Mesendoderm (in vitro differentiated cells): ENCODE data around the gene CHSY1. TPM values are rescaled to one million over a fixed set of nuclear protein-coding genes. Genes with fewer than 3 reads are reported as not detected.

Experiments
- DNase-seq: peaks from one replicate; pipeline ENCODE4 v3.0.0; 2013
- H2AK5ac ChIP-seq: 2 replicates; pipeline ENCODE4 v1.6.1; 2013; ENCODE audit warnings: low read length, inconsistent platforms
- H2BK120ac ChIP-seq: 2 replicates; pipeline ENCODE4 v1.6.1; 2013; ENCODE audit warnings: low read depth, mild to moderate bottlenecking, low read length, moderate library complexity, mixed read lengths
- H2BK15ac ChIP-seq: replicated peaks from 2 replicates; pipeline ENCODE4 v1.6.1; 2013; ENCODE audit warnings: low read depth, mild to moderate bottlenecking, moderate library complexity
- H2BK5ac ChIP-seq: 2 replicates; pipeline ENCODE4 v1.6.1; 2013; ENCODE audit warnings: low read length, inconsistent platforms
- H3K18ac ChIP-seq: 2 replicates; pipeline ENCODE4 v1.6.1; 2013; ENCODE audit warnings: mild to moderate bottlenecking, low read length, mixed read lengths
- H3K23ac ChIP-seq: one replicate; pipeline ENCODE4 v1.6.1; 2013; ENCODE audit warnings: low read length
- H3K27ac ChIP-seq: 2 replicates; pipeline ENCODE4 v1.5.1; 2013; ENCODE audit warnings: low read depth, mild to moderate bottlenecking, inconsistent platforms, low read length, moderate library complexity
- H3K27me3 ChIP-seq: 2 replicates; pipeline ENCODE4 v1.6.1; 2013; ENCODE audit warnings: low read length, control low read depth, mild to moderate bottlenecking, inconsistent platforms; ENCODE audit not compliant: insufficient read depth, poor library complexity
- H3K36me3 ChIP-seq: 2 replicates; pipeline ENCODE4 v1.6.1; 2013; ENCODE audit warnings: low read length, inconsistent platforms; ENCODE audit not compliant: control insufficient read depth, insufficient read depth
- H3K4ac ChIP-seq: one replicate; pipeline ENCODE4 v1.6.1; 2013; ENCODE audit warnings: low read depth, mild to moderate bottlenecking, low read length, moderate library complexity
- H3K4me1 ChIP-seq: 2 replicates; pipeline ENCODE4 v1.6.1; 2013; ENCODE audit warnings: low read depth, low read length, inconsistent platforms; ENCODE audit not compliant: control insufficient read depth
- H3K4me2 ChIP-seq: 2 replicates; pipeline ENCODE4 v1.6.1; 2013; ENCODE audit warnings: low read length
- H3K4me3 ChIP-seq: 2 replicates; pipeline ENCODE4 v1.5.1; 2013; ENCODE audit warnings: mild to moderate bottlenecking, low read length
- H3K56ac ChIP-seq: one replicate; pipeline ENCODE4 v1.6.1; 2013; ENCODE audit warnings: low read length
- H3K79me1 ChIP-seq: 2 replicates; pipeline ENCODE4 v1.6.1; 2013; ENCODE audit warnings: low read length, inconsistent platforms
- H3K79me2 ChIP-seq: 2 replicates; pipeline ENCODE4 v1.6.1; 2013; ENCODE audit warnings: mild to moderate bottlenecking, low read length; ENCODE audit not compliant: control insufficient read depth, insufficient read depth
- H3K9ac ChIP-seq: 2 replicates; pipeline ENCODE4 v1.6.1; 2013; ENCODE audit warnings: low read length, inconsistent platforms
- H4K5ac ChIP-seq: one replicate; pipeline ENCODE4 v1.6.1; 2013; ENCODE audit warnings: low read length
- H4K8ac ChIP-seq: one replicate; pipeline ENCODE4 v1.6.1; 2013; ENCODE audit warnings: low read depth, mild to moderate bottlenecking, control low read depth, low read length, moderate library complexity
- WGBS: extraction: QIAGEN DNeasy Blood & Tissue Kit; methylation state at CpG from one replicate; pipeline ENCODE4 v1.1.7; 2013; ENCODE audit warnings: low lambda C conversion rate, missing lambda C conversion rate; ENCODE audit not compliant: insufficient coverage; ENCODE audit errors: extremely low coverage; 5-methylcytosine and 5-hydroxymethylcytosine counted together
- polyA plus RNA-seq, 2 experiments: library from polyadenylated mRNA; stranded (reverse); fragments of 200-250 nt; gene quantifications; one replicate each; pipeline ENCODE4 v1.2.3, GENCODE V29; 2013

CHSY1 gene, protein sequence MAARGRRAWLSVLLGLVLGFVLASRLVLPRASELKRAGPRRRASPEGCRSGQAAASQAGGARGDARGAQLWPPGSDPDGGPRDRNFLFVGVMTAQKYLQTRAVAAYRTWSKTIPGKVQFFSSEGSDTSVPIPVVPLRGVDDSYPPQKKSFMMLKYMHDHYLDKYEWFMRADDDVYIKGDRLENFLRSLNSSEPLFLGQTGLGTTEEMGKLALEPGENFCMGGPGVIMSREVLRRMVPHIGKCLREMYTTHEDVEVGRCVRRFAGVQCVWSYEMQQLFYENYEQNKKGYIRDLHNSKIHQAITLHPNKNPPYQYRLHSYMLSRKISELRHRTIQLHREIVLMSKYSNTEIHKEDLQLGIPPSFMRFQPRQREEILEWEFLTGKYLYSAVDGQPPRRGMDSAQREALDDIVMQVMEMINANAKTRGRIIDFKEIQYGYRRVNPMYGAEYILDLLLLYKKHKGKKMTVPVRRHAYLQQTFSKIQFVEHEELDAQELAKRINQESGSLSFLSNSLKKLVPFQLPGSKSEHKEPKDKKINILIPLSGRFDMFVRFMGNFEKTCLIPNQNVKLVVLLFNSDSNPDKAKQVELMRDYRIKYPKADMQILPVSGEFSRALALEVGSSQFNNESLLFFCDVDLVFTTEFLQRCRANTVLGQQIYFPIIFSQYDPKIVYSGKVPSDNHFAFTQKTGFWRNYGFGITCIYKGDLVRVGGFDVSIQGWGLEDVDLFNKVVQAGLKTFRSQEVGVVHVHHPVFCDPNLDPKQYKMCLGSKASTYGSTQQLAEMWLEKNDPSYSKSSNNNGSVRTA
- 33.9 TPM for polyA plus RNA-seq (2013, experiment 1 of 2)
- polyA plus RNA-seq (2013, experiment 2 of 2): 36.1 TPM

DNA sequence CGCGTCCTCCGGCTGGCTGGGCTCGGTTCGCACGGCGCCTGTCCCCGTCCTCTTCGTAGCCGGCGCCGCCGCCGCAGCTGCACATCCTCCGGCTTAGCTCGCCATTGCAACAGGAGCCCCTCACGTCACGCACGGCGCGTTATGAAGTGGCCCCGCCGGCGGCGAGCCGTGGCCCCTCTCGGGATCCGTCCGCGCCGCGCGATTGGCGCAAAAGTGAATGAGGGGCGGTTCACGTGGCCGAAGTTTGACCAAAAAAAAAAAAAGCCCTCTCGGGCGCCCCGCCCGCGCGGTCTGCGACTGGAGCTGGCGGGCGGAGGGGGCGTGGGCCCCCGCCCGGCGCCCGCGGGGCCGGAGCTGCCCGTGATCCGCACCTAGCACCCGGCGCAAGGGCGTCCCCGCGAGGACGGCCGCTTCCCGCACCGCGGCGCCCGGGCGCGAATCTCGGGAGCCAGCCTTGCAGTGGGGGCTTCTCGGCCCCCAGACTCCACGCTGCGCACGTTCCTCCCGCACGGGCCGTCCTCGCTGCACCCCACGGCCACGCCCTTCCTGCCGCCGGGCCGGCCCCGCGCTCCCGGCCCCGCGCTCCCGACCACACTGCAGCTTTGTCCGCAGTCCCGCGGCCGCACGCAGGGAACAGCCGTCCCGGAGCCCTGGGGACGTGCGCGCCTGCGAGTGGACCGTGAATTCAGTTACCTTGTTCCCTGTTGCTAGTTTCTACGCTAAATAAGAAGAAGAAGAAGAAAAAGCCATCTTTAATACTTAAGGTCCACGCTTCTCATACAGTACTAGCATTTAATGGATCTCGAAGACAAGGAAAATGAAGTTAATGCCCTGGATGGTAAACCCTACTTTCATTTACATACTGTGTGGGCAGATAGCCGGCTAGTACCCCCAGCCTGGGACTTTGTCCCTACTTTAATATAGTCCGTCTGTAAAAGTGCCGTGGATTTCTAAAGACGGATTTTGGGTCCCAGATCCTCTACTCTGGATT lies at the start of gene CHSY1:
Gene CHSY1 (minus strand): TSS at position 219 of the 991 bp plus-strand sequence. CDS start 592 bp downstream, outside the sequence.
- H2BK120ac ChIP-seq: no peak within 1 kb of the TSS
- H3K27ac ChIP-seq: peak within 1 kb of the TSS; percentile 31
- peak within 1 kb of the TSS; percentile 84 for H3K4ac ChIP-seq
- H3K79me1 ChIP-seq: peaks cover 18% of the 10 kb centered on the region
- H3K9ac ChIP-seq: peak within 1 kb of the TSS; percentile 87
- peak within 1 kb of the TSS; percentile 94 for H3K4me2 ChIP-seq
- H3K36me3 ChIP-seq: no peaks in the 10 kb centered on the region
- H4K8ac ChIP-seq: peak within 1 kb of the TSS; percentile 57
- H3K23ac ChIP-seq: peak within 1 kb of the TSS; percentile 59
- H3K18ac ChIP-seq: peak within 1 kb of the TSS; percentile 81
- H2BK15ac ChIP-seq: no peak within 1 kb of the TSS
- H3K56ac ChIP-seq: peak within 1 kb of the TSS; percentile 97
- WGBS: no CpG with 5 or more reads among the region's 108 CpGs
- H3K79me2 ChIP-seq: peaks cover 33% of the 10 kb centered on the region
- no peak within 1 kb of the TSS for H4K5ac ChIP-seq
- no peak within 1 kb of the TSS for H2BK5ac ChIP-seq
- peak; percentile 86 for DNase-seq
- peaks cover 3% of the 10 kb centered on the region for H3K4me1 ChIP-seq
- H2AK5ac ChIP-seq: no peak within 1 kb of the TSS
- no peaks in the 10 kb centered on the region for H3K27me3 ChIP-seq
- H3K4me3 ChIP-seq: peak within 1 kb of the TSS; percentile 81

DNA sequence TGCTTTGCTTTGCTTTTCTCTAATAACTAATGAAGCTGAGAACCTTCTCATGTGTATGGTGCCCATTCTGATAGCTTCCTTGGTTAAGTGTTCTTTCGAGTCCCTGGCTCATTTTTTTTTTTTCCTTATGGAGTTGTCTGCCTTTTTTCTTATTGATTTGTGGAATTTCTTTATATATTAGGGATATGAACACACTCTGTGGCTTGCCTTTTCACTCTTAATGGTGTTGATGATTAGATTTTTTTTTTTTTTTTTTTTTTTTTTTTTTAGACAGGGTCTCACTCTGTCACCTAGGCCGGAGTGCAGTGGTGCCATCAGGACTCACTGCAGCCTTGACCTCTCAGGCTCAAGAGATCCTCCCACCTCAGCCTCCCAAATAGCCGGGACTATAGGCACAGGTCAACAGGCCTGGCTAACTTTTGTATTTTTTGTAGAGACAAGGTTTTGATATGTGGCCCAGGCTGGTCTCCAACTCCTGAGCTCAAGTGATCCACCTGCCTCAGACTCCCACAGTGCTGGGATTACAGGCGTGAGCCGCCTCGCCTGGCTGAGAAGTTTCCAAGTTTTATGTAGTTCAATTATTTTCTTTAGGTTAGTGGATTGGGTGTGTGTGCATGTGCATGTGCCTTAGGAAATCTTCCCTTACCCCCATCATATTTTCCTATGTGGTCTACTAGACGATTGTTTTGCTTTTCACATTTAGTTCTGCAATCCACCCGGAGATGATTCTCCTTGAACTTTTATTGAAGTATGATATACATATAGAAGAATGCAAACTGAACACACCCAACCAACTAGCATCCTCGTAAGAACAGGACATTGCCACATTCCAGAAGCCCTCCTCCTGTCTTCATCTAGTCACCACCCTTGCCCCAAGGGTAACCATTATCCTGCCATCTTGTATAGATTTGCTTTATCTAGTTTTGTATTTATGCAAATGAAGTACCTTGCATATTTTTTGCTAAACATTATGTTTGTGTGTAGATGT lies 44.9 kb upstream of the CHSY1 start:
- no peak overlapping the region for H3K4ac ChIP-seq
- WGBS: no CpG with 5 or more reads among the region's 9 CpGs
- H3K18ac ChIP-seq: no peak overlapping the region

GRCh38 chr15:101295607-101296161 lies 43.8 kb upstream of the CHSY1 start:
- Histone ChIP-seq H2BK5ac (no peak overlapping the region), H3K23ac (no peak overlapping the region), H3K36me3 (no peaks in the 10 kb centered on the region), H3K4me1 (no peaks in the 10 kb centered on the region), H3K79me2 (peaks cover 32% of the 10 kb centered on the region), H3K27me3 (no peaks in the 10 kb centered on the region), H3K4me3 (peak overlapping the region; percentile 94), H2AK5ac (no peak overlapping the region), H3K79me1 (peaks cover 2% of the 10 kb centered on the region), H3K9ac (peak overlapping the region; percentile 90), H4K5ac (no peak overlapping the region), H3K27ac (no peak overlapping the region), H3K56ac (peak overlapping the region; percentile 92), H3K18ac (peak overlapping the region; percentile 31), H3K4me2 (peak overlapping the region; percentile 71), H2BK120ac (no peak overlapping the region), H3K4ac (no peak overlapping the region), H2BK15ac (no peak overlapping the region), H4K8ac (peak overlapping the region; percentile 88)
- no CpG with 5 or more reads among the region's 20 CpGs for WGBS
- DNase-seq: no peak

More for the DNA sequence above, 44.9 kb upstream of the CHSY1 start:
- Histone ChIP-seq H3K79me2 (peaks cover 29% of the 10 kb centered on the region), H3K27me3 (no peaks in the 10 kb centered on the region), H3K79me1 (peaks cover 2% of the 10 kb centered on the region), H3K4me1 (no peaks in the 10 kb centered on the region), H2BK15ac (no peak overlapping the region), H3K23ac (no peak overlapping the region), H3K36me3 (no peaks in the 10 kb centered on the region), H3K56ac (no peak overlapping the region), H2BK120ac (no peak overlapping the region), H2BK5ac (no peak overlapping the region), H3K4me2 (no peak overlapping the region), H4K8ac (no peak overlapping the region), H4K5ac (no peak overlapping the region), H2AK5ac (no peak overlapping the region), H3K27ac (no peak overlapping the region), H3K9ac (no peak overlapping the region), H3K4me3 (no peak overlapping the region)
- DNase-seq: no peak

DNA sequence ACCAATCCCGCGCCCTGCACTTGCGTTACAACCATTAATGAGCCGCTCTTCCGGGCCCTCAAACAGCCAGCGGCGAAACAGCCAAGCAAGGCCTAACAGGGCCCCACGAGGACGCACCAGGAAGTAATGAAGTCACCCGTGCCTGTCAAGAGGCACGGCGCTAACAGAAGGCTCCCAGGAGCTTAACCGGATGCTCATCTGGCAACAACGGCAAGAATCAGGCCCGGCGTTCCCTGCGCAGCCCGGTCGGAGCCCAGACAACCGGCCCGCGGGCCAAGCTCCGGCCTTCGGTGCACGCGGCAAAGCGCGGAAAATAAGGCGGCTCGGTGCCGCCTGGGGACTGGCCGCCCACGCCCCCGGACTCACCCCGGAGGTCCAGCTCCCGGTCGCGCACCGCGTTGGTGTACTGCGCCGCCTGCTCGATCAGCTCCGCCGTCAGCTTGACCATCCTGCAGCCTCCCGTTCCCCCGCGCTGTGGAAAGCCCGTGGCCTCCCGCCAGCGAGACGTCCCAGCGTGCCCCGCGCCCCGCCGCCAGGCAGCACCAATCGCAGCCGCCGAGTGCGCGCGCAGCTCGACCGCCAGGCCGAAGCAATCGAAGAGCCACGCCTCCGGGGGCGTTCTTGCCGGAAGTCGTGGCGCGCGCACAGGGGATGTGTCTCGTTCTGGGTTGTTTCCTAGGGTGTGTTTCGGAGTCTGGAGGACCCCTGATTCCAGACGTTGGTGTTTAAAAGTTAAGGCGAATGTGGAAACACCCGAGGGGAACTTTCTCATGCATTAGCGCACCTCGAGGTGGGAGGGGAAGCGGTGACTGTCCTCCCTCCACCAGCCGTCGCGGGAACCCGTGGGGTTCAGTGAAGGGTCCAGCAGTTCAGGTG lies 43.1 kb upstream of the CHSY1 start, which contains the start of gene SNRPA1:
Gene SNRPA1 (minus strand): TSS at position 518 of the 876 bp plus-strand sequence. CDS start 70 bp downstream, at position 448.
- no peaks in the 10 kb centered on the region for H3K36me3 ChIP-seq
- H3K79me2 ChIP-seq: peaks cover 35% of the 10 kb centered on the region
- DNase-seq: peak; percentile 95
- peak within 1 kb of the TSS; percentile 68 for H3K27ac ChIP-seq
- peaks cover 4% of the 10 kb centered on the region for H3K79me1 ChIP-seq
- peak within 1 kb of the TSS; percentile 62 for H3K18ac ChIP-seq
- H3K27me3 ChIP-seq: no peaks in the 10 kb centered on the region
- H2AK5ac ChIP-seq: peak within 1 kb of the TSS; percentile 49
- H3K4me1 ChIP-seq: no peaks in the 10 kb centered on the region
- H4K5ac ChIP-seq: no peak within 1 kb of the TSS
- no peak within 1 kb of the TSS for H3K4ac ChIP-seq
- peak within 1 kb of the TSS; percentile 99 for H3K4me3 ChIP-seq
- H4K8ac ChIP-seq: peak within 1 kb of the TSS; percentile 88
- no peak within 1 kb of the TSS for H3K23ac ChIP-seq
- peak within 1 kb of the TSS; percentile 99 for H3K9ac ChIP-seq
- H3K4me2 ChIP-seq: peak within 1 kb of the TSS; percentile 95
- H2BK120ac ChIP-seq: no peak within 1 kb of the TSS
- H2BK5ac ChIP-seq: peak within 1 kb of the TSS; percentile 61
- H3K56ac ChIP-seq: peak within 1 kb of the TSS; percentile 98
- no peak within 1 kb of the TSS for H2BK15ac ChIP-seq
- no CpG with 5 or more reads among the region's 87 CpGs for WGBS
